GM12891 (cell line): ENCODE data around the gene CERS3.

Experiments used
- PAX5 ChIP-seq: IDR thresholded peaks from 2 replicates; pipeline ENCODE4 v1.6.1; 2011; ENCODE audit warnings: low read length, moderate library complexity, mild to moderate bottlenecking; ENCODE audit not compliant: insufficient read depth, severe bottlenecking
- POLR2A ChIP-seq: IDR thresholded peaks from 2 replicates; pipeline ENCODE4 v1.6.1; 2011; ENCODE audit warnings: low read depth, low read length, control low read depth
- POLR2AphosphoS5 ChIP-seq: IDR thresholded peaks from 2 replicates; pipeline ENCODE4 v1.6.1; 2011; ENCODE audit warnings: low read depth, low read length, control low read depth
- SPI1 ChIP-seq: IDR thresholded peaks from 2 replicates; pipeline ENCODE4 v1.6.1; 2011; ENCODE audit warnings: low read depth, low read length, control low read depth
- TAF1 ChIP-seq: IDR thresholded peaks from 2 replicates; pipeline ENCODE4 v1.6.1; 2011; ENCODE audit warnings: low read depth, low read length, control low read depth

DNA sequence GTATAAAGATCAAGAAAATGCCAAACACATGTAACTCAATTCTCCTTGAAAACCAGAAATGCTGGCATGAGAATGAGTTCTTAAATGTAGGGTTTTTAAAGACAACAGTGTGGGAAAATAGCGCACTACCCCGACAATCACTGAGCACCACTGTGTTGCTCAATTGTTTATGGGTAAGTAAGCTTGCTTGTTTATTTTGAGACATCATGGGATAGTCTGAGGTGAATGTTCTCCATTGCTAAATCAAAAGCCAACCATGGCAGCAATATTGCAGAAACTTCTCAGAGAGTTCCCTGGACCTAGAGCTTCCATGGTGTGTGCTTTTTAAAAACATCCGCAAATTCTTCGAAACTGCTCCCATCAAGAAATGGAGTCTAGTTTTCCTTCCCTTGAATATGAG, 62.7 kb downstream of the CERS3 start:
- TF ChIP-seq TAF1 (no peak), POLR2A (no peak), POLR2AphosphoS5 (no peak), SPI1 (no peak), PAX5 (no peak)
